ENCODE measurements around the gene SCN1B.

The SCN1B gene

GRCh38 chr19:35042056-35042730 is 11.9 kb downstream of the SCN1B start (continued):
- TF ChIP-seq SP2 (tag by site-specific recombination; IDR thresholded peaks at IDR 0.05), result peak; percentile 7; the same call in 1 of the 2 replicates

- CTCF ChIA-PET, result interaction anchor here (0.5 to 9.6 kb wide), 28 partner anchors 11 to 1500 kb away, joined by 3 to 193 read pairs (median 7); partner anchors contain the start of genes FXYD1, FXYD7, GRAMD1A and LGI4
- H3K9me3 ChIP-seq (ENCODE audit: control insufficient read depth, insufficient read depth, low read depth, low read length), result no peaks in the 10 kb centered on the region
- H3K27ac ChIP-seq (ENCODE audit: extremely low read depth, low read depth, low read length), result no peak overlapping the region
- POLR2A ChIA-PET, result interaction anchor here (1.3 to 2.0 kb wide), 4 partner anchors 12 to 116 kb away, joined by 3 to 13 read pairs (median 7); no protein-coding TSS in a partner anchor
- TF ChIP-seq ZNF658 (tag by site-specific recombination; IDR thresholded peaks at IDR 0.05), result no peak
- TF ChIP-seq ZNF701 (tag by site-specific recombination; IDR thresholded peaks at IDR 0.05), result no peak
- no peaks in the 10 kb centered on the region for H3K4me1 ChIP-seq (ENCODE audit: control insufficient read depth, insufficient read depth, low read length)
- no peak overlapping the region for H3K4me3 ChIP-seq (ENCODE audit: low read depth, low read length)
- H3K36me3 ChIP-seq (ENCODE audit: control insufficient read depth in 2 of 2, insufficient read depth in 1 of 2, low read length in 2 of 2), result no peaks in the 10 kb centered on the region
Measured at GRCh38 chr19:35042954-35043604, 12.8 kb downstream of the SCN1B start.

GRCh38 chr19:35043906-35044305 is 13.6 kb downstream of the SCN1B start:
- POLR2A ChIA-PET, result interaction anchor here (1.3 to 2.0 kb wide), 5 partner anchors 13 to 367 kb away, joined by 3 to 13 read pairs (median 5); partner anchors contain the start of genes SCGB2B2 and ZNF302
- H3K36me3 ChIP-seq (ENCODE audit: control insufficient read depth in 2 of 2, insufficient read depth in 1 of 2, low read length in 2 of 2), result no peaks in the 10 kb centered on the region
- CTCF ChIA-PET, result interaction anchor here (0.5 to 9.6 kb wide), 71 partner anchors 10 to 1918 kb away, joined by 3 to 193 read pairs (median 5); partner anchors contain the start of genes FXYD1, FXYD7, GRAMD1A and LGI4
- no peak overlapping the region for H3K4me3 ChIP-seq (ENCODE audit: low read depth, low read length)
- H3K4me1 ChIP-seq (ENCODE audit: control insufficient read depth, insufficient read depth, low read length), result no peaks in the 10 kb centered on the region; the same call in 1 of the 2 replicates
- no peak overlapping the region for H3K27ac ChIP-seq (ENCODE audit: extremely low read depth, low read depth, low read length)
- TF ChIP-seq ZNF677 (tag by site-specific recombination; IDR thresholded peaks at IDR 0.05) (no peak), ZBTB7A (tag by site-specific recombination; IDR thresholded peaks at IDR 0.05; ENCODE audit: low read depth) (no peak), ZIC2 (tag by site-specific recombination; IDR thresholded peaks at IDR 0.05) (no peak), ZNF133 (tag by site-specific recombination; IDR thresholded peaks at IDR 0.05) (no peak)
- no peaks in the 10 kb centered on the region for H3K9me3 ChIP-seq (ENCODE audit: control insufficient read depth, insufficient read depth, low read depth, low read length)

GRCh38 chr19:35044317-35045117 is 14.2 kb downstream of the SCN1B start:
- no peaks in the 10 kb centered on the region for H3K9me3 ChIP-seq (ENCODE audit: control insufficient read depth, insufficient read depth, low read depth, low read length)
- H3K27ac ChIP-seq (ENCODE audit: extremely low read depth, low read depth, low read length), result no peak overlapping the region
- ChIA-PET POLR2A (interaction anchor here (0.5 to 2.0 kb wide), 7 partner anchors 13 to 491 kb away, joined by 3 to 13 read pairs (median 5); partner anchors contain the start of genes SCGB2B2 and ZNF302), CTCF (interaction anchor here (0.6 to 9.6 kb wide), 84 partner anchors 10 to 1919 kb away, joined by 3 to 193 read pairs (median 4); partner anchors contain the start of genes FXYD1, FXYD5, FXYD7 and GRAMD1A)
- peaks cover 5% of the 10 kb centered on the region; the same call in 1 of the 2 replicates for H3K4me1 ChIP-seq (ENCODE audit: control insufficient read depth, insufficient read depth, low read length)
- H3K4me3 ChIP-seq (ENCODE audit: low read depth, low read length), result no peak overlapping the region
- no peaks in the 10 kb centered on the region for H3K36me3 ChIP-seq (ENCODE audit: control insufficient read depth in 2 of 2, insufficient read depth in 1 of 2, low read length in 2 of 2)
- TF ChIP-seq ZNF354C (tag by site-specific recombination; IDR thresholded peaks at IDR 0.05; ENCODE audit: borderline replicate concordance, low read depth) (no peak), ZNF433 (tag by site-specific recombination; IDR thresholded peaks at IDR 0.05; ENCODE audit: low read depth) (no peak), HIC1 (tag by site-specific recombination; IDR thresholded peaks at IDR 0.05) (no peak), ZNF785 (tag by site-specific recombination; IDR thresholded peaks at IDR 0.05) (no peak), ZNF837 (tag by site-specific recombination; IDR thresholded peaks at IDR 0.05) (no peak), ZNF843 (tag by site-specific recombination; IDR thresholded peaks at IDR 0.05) (no peak), FEZF1 (tag by site-specific recombination; IDR thresholded peaks at IDR 0.05) (no peak), ZNF580 (tag by site-specific recombination; IDR thresholded peaks at IDR 0.05) (peak; percentile 84), ZEB2 (tag by site-specific recombination; IDR thresholded peaks at IDR 0.05) (no peak), ZNF776 (tag by site-specific recombination; IDR thresholded peaks at IDR 0.05; ENCODE audit: borderline replicate concordance) (no peak), ZNF473 (tag by site-specific recombination; IDR thresholded peaks at IDR 0.05) (0 out of 2 replicates have a peak, but pooled peaks have one; percentile 32), ZBTB48 (tag by site-specific recombination; IDR thresholded peaks at IDR 0.05) (no peak), MEIS1 (CRISPR knock-in tag; IDR thresholded peaks at IDR 0.05; ENCODE audit: borderline replicate concordance) (no peak), ZNF16 (tag by site-specific recombination; IDR thresholded peaks at IDR 0.05; ENCODE audit: low read depth) (peak; percentile 99), SP2 (tag by site-specific recombination; IDR thresholded peaks at IDR 0.05) (0 out of 2 replicates have a peak, but pooled peaks have one; percentile 6), ZNF600 (tag by site-specific recombination; IDR thresholded peaks at IDR 0.05) (peak; percentile 100)

All from HEK293 (cell line).